K562 (cell line): ENCODE results near the gene ZNF277. TPM values are rescaled to one million over a fixed set of nuclear protein-coding genes. Genes with fewer than 3 reads are reported as not detected.

Experiments
- ATAC-seq: fragments of 200-7000 bp; cut with Tn5 transposase; 3 replicates; pipeline ENCODE4 v1.9.1; 2020; ENCODE audit warnings: moderate library complexity
- BruUV-seq: library from RNA; stranded (reverse); fragments of 400-500 nt; replicated peaks from 2 replicates; lab custom pipeline; 2021; lab: Mats Ljungman, UMichigan
- CTCF ChIA-PET: fragments of 300-600 bp; formaldehyde crosslinking; extraction: SDS; loops from one replicate; lab custom pipeline; 2021; ENCODE audit warnings: low intra/inter-chr PET ratio; lab: Yijun Ruan, JAX
- POLR2A ChIA-PET: fragments of 300-600, 350-650 bp; sonication (Branson Sonifier 250); formaldehyde crosslinking; extraction: SDS; loops from one replicate; lab custom pipeline; 2021; ENCODE audit warnings: antibody characterized with exemption, inconsistent platforms; lab: Yijun Ruan, JAX
- DNase-seq, 4 experiments: peaks; one replicate each; pipeline versions ENCODE4 v3.0.0 to v3.0.0-alpha.2; 2011 to 2018; ENCODE audit warnings: low spot score in 3 of 4, mixed read lengths in 3 of 4; ENCODE audit errors: extremely low read depth in 1 of 4
- FAIRE-seq: peaks from 2 replicates; lab custom pipeline; 2011; peaks lifted over from hg19 to GRCh38; lab: Jason Lieb, UNC
- H2AFZ ChIP-seq: 2 replicates; pipeline ENCODE4 v1.6.0; 2011; ENCODE audit warnings: low read depth, low read length, control low read depth, inconsistent platforms
- H3K27ac ChIP-seq: fragments of 200-600 bp; 3 replicates; pipeline ENCODE4 v1.8.0; 2011; ENCODE audit warnings: low read depth, mild to moderate bottlenecking, control low read depth, inconsistent platforms, low read length, moderate library complexity, mixed read lengths; ENCODE audit errors: extremely low read depth
- H3K27me3 ChIP-seq, 2 experiments: fragments of 300-600 bp in 1 of 2; 2 replicates in 1 of 2; 3 replicates in 1 of 2; pipeline versions ENCODE4 v1.6.0 to v1.8.0; 2011; ENCODE audit warnings: inconsistent platforms in 2 of 2, low read length in 2 of 2, mild to moderate bottlenecking in 1 of 2, mixed read lengths in 1 of 2, moderate library complexity in 1 of 2; ENCODE audit not compliant: control insufficient read depth in 2 of 2, insufficient read depth in 2 of 2
- H3K36me3 ChIP-seq: fragments of 300-600 bp; 3 replicates; pipeline ENCODE4 v1.8.0; 2011; ENCODE audit warnings: mild to moderate bottlenecking, low read length, inconsistent platforms; ENCODE audit not compliant: control insufficient read depth, insufficient read depth
- H3K4me1 ChIP-seq, 2 experiments: fragments of 200-600 bp in 1 of 2; replicated peaks in 1 of 2; 2 replicates in 1 of 2; 3 replicates in 1 of 2; pipeline versions ENCODE4 v1.5.1 to v1.8.0; 2011; ENCODE audit warnings: inconsistent platforms in 2 of 2, low read length in 2 of 2, mild to moderate bottlenecking in 1 of 2, mixed read lengths in 1 of 2, moderate library complexity in 1 of 2; ENCODE audit not compliant: control insufficient read depth in 2 of 2, insufficient read depth in 2 of 2
- H3K4me2 ChIP-seq: 2 replicates; pipeline ENCODE4 v1.6.1; 2011; ENCODE audit warnings: low read length, control low read depth, inconsistent platforms, mixed read lengths; ENCODE audit not compliant: insufficient read depth
- H3K4me3 ChIP-seq: fragments of 200-600 bp; sonication (generic), shearing (Covaris generic); 2 replicates; pipeline ENCODE4 v1.5.1; 2016; ENCODE audit warnings: control low read depth, inconsistent platforms
- H3K79me2 ChIP-seq: fragments of 200-600 bp; 3 replicates; pipeline ENCODE4 v1.8.0; 2011; ENCODE audit warnings: low read length, inconsistent platforms; ENCODE audit not compliant: control insufficient read depth, insufficient read depth
- H3K9ac ChIP-seq, 2 experiments: 2 replicates each; pipeline versions ENCODE4 v1.6.0 to v1.6.1; 2011; ENCODE audit warnings: low read depth in 2 of 2, low read length in 2 of 2, control low read depth in 1 of 2, inconsistent platforms in 1 of 2, mild to moderate bottlenecking in 1 of 2, mixed read lengths in 1 of 2; ENCODE audit not compliant: insufficient read depth in 1 of 2
- H3K9me1 ChIP-seq: one replicate; pipeline ENCODE4 v1.6.0; 2011; ENCODE audit warnings: inconsistent platforms, mild to moderate bottlenecking, low read length, moderate library complexity; ENCODE audit not compliant: control insufficient read depth, insufficient read depth
- H3K9me3 ChIP-seq: replicated peaks from 2 replicates; pipeline ENCODE4 v1.5.1; 2011; ENCODE audit warnings: low read depth, low read length, inconsistent platforms; ENCODE audit not compliant: control insufficient read depth, insufficient read depth
- H4K20me1 ChIP-seq: replicated peaks from 2 replicates; pipeline ENCODE4 v1.6.1; 2011; ENCODE audit warnings: low read length, inconsistent platforms, mixed read lengths; ENCODE audit not compliant: control insufficient read depth, insufficient read depth
- C11orf30 ChIP-seq: fragments of 450-650 bp; IDR thresholded peaks from 2 replicates; pipeline ENCODE4 v1.6.1; 2016; ENCODE audit warnings: low read depth, mild to moderate bottlenecking
- CREB3L1 ChIP-seq: fragments of 450-650 bp; IDR thresholded peaks from 2 replicates; pipeline ENCODE4 v1.6.1; 2014; ENCODE audit warnings: low read depth, mild to moderate bottlenecking, moderate library complexity, borderline replicate concordance
- ELF2 ChIP-seq: fragments of 250-450 bp; sonication (Bioruptor Pico); IDR thresholded peaks from 2 replicates; pipeline ENCODE4 v1.5.0; 2021; ENCODE audit warnings: mild to moderate bottlenecking
- MAFG ChIP-seq: fragments of 450-650 bp; conservative IDR thresholded peaks from 2 replicates; pipeline ENCODE4 v1.6.1; 2016; ENCODE audit warnings: missing genetic modification characterization, missing compliant biosample characterization
- MAZ ChIP-seq, 2 experiments: fragments of 450-650 bp in 1 of 2; sonication (generic) in 1 of 2; formaldehyde crosslinking; IDR thresholded peaks in 1 of 2; conservative IDR thresholded peaks in 1 of 2; 2 replicates each; pipeline versions ENCODE4 v1.4.0 to v1.5.0; 2020; ENCODE audit warnings: mild to moderate bottlenecking in 1 of 2, missing genetic modification reagents in 1 of 2
- MCM5 ChIP-seq: fragments of 450-650 bp; IDR thresholded peaks from 2 replicates; pipeline ENCODE4 v1.6.1; 2016; ENCODE audit warnings: low read depth
- NFYB ChIP-seq: IDR thresholded peaks from 2 replicates; pipeline ENCODE4 v1.6.1; 2011; ENCODE audit warnings: mild to moderate bottlenecking, moderate library complexity; ENCODE audit not compliant: insufficient read length; ENCODE audit errors: extremely low read depth
- SAFB2 ChIP-seq: fragments of 200-400 bp; formaldehyde crosslinking; IDR thresholded peaks from 2 replicates; pipeline ENCODE4 v1.6.1; 2018; ENCODE audit warnings: borderline replicate concordance, low read length, low read depth, moderate library complexity; ENCODE audit not compliant: severe bottlenecking
- TFE3 ChIP-seq: fragments of 450-650 bp; formaldehyde crosslinking; IDR thresholded peaks from 2 replicates; pipeline ENCODE4 v1.4.0; 2020; ENCODE audit warnings: mild to moderate bottlenecking, mixed read lengths
- ZMIZ1 ChIP-seq, 2 experiments: fragments of 150-350 bp in 1 of 2; IDR thresholded peaks; 2 replicates each; pipeline ENCODE4 v1.6.1; 2012 to 2016; ENCODE audit warnings: low read depth in 2 of 2, low read length in 2 of 2, mild to moderate bottlenecking in 1 of 2, moderate library complexity in 1 of 2
- ZNF316 ChIP-seq: fragments of 450-650 bp; IDR thresholded peaks from 2 replicates; pipeline ENCODE4 v1.6.1; 2016
- WGBS: fragments of 100-300 bp; shearing (Covaris generic); methylation state at CpG from one replicate; pipeline ENCODE4 v1.1.6; 2016; ENCODE audit warnings: low coverage, mixed read lengths; ENCODE audit not compliant: insufficient coverage; ENCODE audit errors: missing lambda C conversion rate; 5-methylcytosine and 5-hydroxymethylcytosine counted together
- in situ Hi-C: fragments of 300-500 bp; cut with MboI; formaldehyde crosslinking; loops from 4 replicates; pipeline ENCODE4 v1.15.0; 2018; ENCODE audit warnings: inconsistent platforms, mixed read lengths
- intact Hi-C: fragments of 100-400 bp; cut with micrococcal nuclease; formaldehyde crosslinking; loops from 2 replicates; pipeline ENCODE4 v1.14.2; 2022
- polyA plus RNA-seq, 8 experiments: library from polyadenylated mRNA; depleted of rRNA in 4 of 8; stranded (reverse) in 5 of 8; unstranded in 3 of 8; fragments of >200 nt; fragmentation: Nextera tagmentation in 2 of 8; fragmentation: Illumina TruSeq in 1 of 8; extraction: Ambion mirVana in 2 of 8; extraction: Trizol in 1 of 8; gene quantifications; 2 replicates each; pipeline versions ENCODE4 v1.2.1 to v1.2.3, GENCODE V29; 2011 to 2014; ENCODE audit warnings: inconsistent platforms in 1 of 8, missing spikeins in 1 of 8
- total RNA-seq, 7 experiments: library from RNA; depleted of rRNA in 6 of 7; stranded (reverse); fragments of >200 nt in 6 of 7; fragmentation: Illumina TruSeq in 2 of 7; extraction: Trizol in 2 of 7; gene quantifications; 2 replicates each; pipeline versions ENCODE4 v1.2.1 to v1.2.3, GENCODE V29; 2011 to 2021; ENCODE audit warnings: low replicate concordance in 1 of 7
- TF ChIP-seq, protein P1 (sequence below): fragments of 250-450 bp; sonication (Bioruptor Pico); IDR thresholded peaks from 2 replicates; pipeline ENCODE4 v1.5.0; 2020; ENCODE audit warnings: mild to moderate bottlenecking, borderline replicate concordance

Gene ZNF277
- total and polyA plus RNA-seq, 9 of the 15 experiments (the other 6 are each of a cell fraction or from before 2014, with no cell fraction given) = 18.8 to 33.5 (median 27.7) TPM

DNA sequence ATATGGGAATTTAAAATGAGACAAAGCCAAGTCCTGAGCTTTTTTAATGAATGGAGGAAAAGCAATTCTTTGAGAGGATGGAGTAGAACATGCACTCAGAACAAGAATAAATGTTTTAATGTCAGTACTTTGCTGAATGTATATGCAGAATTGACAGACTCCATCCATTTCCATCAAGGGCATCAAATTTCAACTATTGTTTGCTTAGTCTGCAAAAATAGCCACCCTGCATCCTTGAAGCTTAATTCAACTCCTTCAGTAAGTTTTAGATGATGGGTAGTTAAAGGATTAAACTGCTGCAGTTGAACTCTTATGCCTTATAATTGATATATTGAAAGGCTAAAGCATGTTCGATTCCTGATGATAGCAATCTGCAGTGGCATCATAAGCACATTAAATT lies 144.1 kb downstream of the ZNF277 start:
- in situ Hi-C loops = no loop called here
- Histone ChIP-seq H2AFZ (no peak overlapping the region), H3K4me2 (no peak overlapping the region), H4K20me1 (no peaks in the 10 kb centered on the region), H3K4me3 (no peak overlapping the region), H3K36me3 (no peaks in the 10 kb centered on the region), H3K9me1 (no peaks in the 10 kb centered on the region), H3K27me3 (peaks cover 16 to 22% of the 10 kb centered on the region in 2 experiments; a peak in 3 of 5 replicates), H3K9ac (no peak overlapping the region), H3K9me3 (no peaks in the 10 kb centered on the region), H3K79me2 (no peaks in the 10 kb centered on the region), H3K4me1 (no peaks in the 10 kb centered on the region), H3K27ac (no peak overlapping the region)
- DNase-seq = no peak
- peak; percentile 44 for FAIRE-seq
- ChIA-PET POLR2A (no interaction called here), CTCF (interaction anchor here (0.6 kb wide), 1 partner anchor 1023 kb away, joined by 3 read pairs; no protein-coding TSS in a partner anchor)
- WGBS = 0% methylated on average over 1 of the region's 1 CpG
- BruUV-seq = no TSS peak
- no peak for ATAC-seq
- TF ChIP-seq TFE3 = no peak
- no peak for TF ChIP-seq MAZ (CRISPR knock-in tag; conservative IDR thresholded peaks at IDR 0.05 in 1 of 2, IDR thresholded peaks at IDR 0.05 in 1 of 2)
- peak; percentile 66 for TF ChIP-seq ZNF316
- TF ChIP-seq NFYB = no peak
- TF ChIP-seq SAFB2 = no peak
- TF ChIP-seq MCM5 = no peak
- TF ChIP-seq C11orf30 = peak; percentile 46; the same call in 1 of the 2 replicates
- no peak for TF ChIP-seq ZMIZ1 (IDR thresholded peaks at IDR 0.05; ENCODE audit: low read depth in 2 of 2, low read length in 2 of 2)
- TF ChIP-seq CREB3L1 = no peak
- TF ChIP-seq ELF2 (CRISPR knock-in tag) = no peak
- TF ChIP-seq, protein P1, sequence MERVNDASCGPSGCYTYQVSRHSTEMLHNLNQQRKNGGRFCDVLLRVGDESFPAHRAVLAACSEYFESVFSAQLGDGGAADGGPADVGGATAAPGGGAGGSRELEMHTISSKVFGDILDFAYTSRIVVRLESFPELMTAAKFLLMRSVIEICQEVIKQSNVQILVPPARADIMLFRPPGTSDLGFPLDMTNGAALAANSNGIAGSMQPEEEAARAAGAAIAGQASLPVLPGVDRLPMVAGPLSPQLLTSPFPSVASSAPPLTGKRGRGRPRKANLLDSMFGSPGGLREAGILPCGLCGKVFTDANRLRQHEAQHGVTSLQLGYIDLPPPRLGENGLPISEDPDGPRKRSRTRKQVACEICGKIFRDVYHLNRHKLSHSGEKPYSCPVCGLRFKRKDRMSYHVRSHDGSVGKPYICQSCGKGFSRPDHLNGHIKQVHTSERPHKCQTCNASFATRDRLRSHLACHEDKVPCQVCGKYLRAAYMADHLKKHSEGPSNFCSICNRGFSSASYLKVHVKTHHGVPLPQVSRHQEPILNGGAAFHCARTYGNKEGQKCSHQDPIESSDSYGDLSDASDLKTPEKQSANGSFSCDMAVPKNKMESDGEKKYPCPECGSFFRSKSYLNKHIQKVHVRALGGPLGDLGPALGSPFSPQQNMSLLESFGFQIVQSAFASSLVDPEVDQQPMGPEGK (CRISPR knock-in tag) = no peak
- TF ChIP-seq MAFG (tag) = peak; percentile 59; the same call in 1 of the 2 replicates
- intact Hi-C loops = no loop called here
